ENCODE data around the gene MAP3K7. TPM values are rescaled to one million over a fixed set of nuclear protein-coding genes. Genes with fewer than 3 reads are reported as not detected.

MAP3K7 gene
- total RNA-seq, 4 donors from 2014 or later, result 18.4 to 44.9 (median 26.3) TPM

DNA sequence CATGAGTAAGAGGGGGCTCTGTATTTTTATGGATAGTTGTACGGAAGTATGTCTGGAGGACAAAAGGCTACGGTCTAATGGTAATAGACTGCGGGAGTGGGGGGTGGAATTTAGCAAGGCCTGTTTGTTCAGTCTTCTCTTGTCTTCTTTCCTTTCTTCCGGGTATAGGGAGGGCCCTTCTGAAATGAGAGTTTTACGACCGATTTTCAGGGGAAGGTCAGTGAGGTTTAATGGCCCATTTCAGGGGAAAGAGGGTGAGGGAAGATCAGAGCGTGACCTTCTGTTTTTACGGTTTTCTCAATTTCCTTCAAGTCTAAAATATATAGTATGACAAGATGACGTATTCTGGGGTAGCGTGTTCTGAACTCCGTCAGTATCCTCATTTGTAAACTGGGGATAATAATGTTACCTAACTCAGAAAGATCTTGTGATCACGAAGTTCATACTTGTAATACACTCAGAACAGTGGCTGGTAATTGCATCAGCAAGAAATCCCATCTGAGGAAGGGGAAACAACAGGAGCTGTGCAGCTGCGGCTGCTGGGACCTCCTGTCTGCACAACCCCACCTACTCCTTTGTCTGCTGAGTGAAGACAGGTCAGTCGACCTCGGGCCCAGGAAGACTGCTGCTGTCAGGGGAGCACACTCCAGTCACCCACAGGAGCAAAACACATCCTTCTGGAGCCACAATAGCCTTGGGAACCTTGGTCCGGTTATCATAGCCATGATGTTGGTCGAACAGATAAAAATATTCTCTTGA is 90.4 kb downstream of the MAP3K7 start:
- Histone ChIP-seq H3K27ac (no peak overlapping the region), H3K9me3 (no peaks in the 10 kb centered on the region), H3K36me3 (no peaks in the 10 kb centered on the region), H3K4me3 (no peak overlapping the region), H3K4me1 (no peaks in the 10 kb centered on the region), H3K27me3 (no peaks in the 10 kb centered on the region)
- WGBS, result 62% methylated on average over 17 of the region's 17 CpGs
- no peak for DNase-seq (ENCODE audit: low spot score in 2 of 2)
- TF ChIP-seq POLR2A (IDR thresholded peaks at IDR 0.05), result no peak
- TF ChIP-seq, protein P1, sequence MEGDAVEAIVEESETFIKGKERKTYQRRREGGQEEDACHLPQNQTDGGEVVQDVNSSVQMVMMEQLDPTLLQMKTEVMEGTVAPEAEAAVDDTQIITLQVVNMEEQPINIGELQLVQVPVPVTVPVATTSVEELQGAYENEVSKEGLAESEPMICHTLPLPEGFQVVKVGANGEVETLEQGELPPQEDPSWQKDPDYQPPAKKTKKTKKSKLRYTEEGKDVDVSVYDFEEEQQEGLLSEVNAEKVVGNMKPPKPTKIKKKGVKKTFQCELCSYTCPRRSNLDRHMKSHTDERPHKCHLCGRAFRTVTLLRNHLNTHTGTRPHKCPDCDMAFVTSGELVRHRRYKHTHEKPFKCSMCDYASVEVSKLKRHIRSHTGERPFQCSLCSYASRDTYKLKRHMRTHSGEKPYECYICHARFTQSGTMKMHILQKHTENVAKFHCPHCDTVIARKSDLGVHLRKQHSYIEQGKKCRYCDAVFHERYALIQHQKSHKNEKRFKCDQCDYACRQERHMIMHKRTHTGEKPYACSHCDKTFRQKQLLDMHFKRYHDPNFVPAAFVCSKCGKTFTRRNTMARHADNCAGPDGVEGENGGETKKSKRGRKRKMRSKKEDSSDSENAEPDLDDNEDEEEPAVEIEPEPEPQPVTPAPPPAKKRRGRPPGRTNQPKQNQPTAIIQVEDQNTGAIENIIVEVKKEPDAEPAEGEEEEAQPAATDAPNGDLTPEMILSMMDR (IDR thresholded peaks at IDR 0.05), result no peak
- no peak for TF ChIP-seq EP300 (IDR thresholded peaks at IDR 0.05)
- TF ChIP-seq POLR2AphosphoS5 (IDR thresholded peaks at IDR 0.05), result no peak

DNA sequence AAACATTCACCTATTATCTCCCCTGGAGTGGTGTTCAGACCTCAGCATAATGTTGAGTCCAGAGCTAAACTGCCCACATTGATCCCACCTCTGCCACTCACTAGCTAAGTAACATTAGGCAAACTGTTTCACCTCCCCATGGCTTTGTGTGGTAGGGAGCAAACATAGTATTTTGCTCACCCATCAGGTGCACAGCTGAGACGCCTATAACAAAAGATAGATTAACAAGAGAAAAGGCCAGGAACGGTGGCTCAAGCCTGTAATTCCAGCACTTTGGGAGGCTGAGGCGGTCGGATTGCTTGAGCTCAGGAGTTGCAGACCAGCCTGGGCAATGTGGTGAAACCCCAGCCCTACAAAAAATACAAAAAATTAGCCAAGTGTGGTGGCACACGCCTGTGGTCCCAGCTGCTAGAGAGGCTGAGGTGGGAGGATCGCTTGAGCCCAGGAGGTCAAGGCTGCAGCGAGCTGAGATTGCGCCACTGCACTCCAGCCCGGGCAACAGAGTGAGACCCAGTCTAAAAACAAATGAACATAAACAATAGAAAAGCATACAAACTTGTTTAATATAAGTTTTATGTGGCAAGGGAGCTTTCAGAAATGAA is 91.6 kb downstream of the MAP3K7 start:
- whole genome bisulfite sequencing, result 86% methylated on average over 9 of the region's 9 CpGs
- Histone ChIP-seq H3K4me1 (no peaks in the 10 kb centered on the region), H3K27me3 (no peaks in the 10 kb centered on the region), H3K9me3 (no peaks in the 10 kb centered on the region), H3K27ac (no peak overlapping the region), H3K36me3 (no peaks in the 10 kb centered on the region), H3K4me3 (no peak overlapping the region)
- no peak for DNase-seq (ENCODE audit: low spot score in 2 of 2)
- no peak for TF ChIP-seq POLR2AphosphoS5 (IDR thresholded peaks at IDR 0.05)
- TF ChIP-seq, protein P1 (IDR thresholded peaks at IDR 0.05), result no peak
- TF ChIP-seq EP300 (IDR thresholded peaks at IDR 0.05), result no peak
- no peak for TF ChIP-seq POLR2A (IDR thresholded peaks at IDR 0.05)

DNA sequence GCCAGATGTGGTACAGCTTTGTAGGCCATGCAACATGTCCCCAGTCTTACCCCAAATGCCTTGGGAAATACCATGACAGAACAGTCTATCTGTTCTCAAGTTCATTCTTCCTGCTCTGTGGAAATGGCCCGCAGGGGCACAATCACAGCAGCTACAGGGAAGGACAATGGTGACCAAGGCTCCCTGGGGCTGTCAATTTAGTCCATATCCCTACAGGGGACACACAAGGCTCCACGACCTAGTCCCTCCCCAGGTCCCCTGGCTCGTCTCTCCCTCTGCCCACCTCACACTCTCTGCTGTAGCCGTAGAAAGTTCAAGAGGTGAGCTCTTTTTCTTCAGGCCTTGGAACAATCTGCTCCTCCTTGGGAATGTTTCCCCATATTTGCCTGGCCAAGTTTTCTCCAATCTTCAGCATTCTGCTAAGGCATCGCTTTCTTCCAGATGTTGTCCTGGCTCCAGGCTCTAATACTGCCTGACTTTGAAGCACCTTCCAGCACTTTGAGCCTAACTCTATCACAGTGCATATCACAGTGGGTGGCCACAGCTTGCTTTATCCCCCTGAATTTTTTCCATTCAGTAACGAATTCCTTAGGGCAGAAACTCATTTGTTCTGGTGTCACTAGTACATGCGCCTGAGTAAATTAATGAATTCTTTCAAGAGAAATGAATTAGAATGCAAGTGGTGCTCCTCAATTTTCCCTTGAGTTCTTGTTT is 92.6 kb downstream of the MAP3K7 start:
- Histone ChIP-seq H3K4me1 (no peaks in the 10 kb centered on the region), H3K27ac (no peak overlapping the region), H3K4me3 (no peak overlapping the region), H3K36me3 (no peaks in the 10 kb centered on the region), H3K27me3 (no peaks in the 10 kb centered on the region), H3K9me3 (no peaks in the 10 kb centered on the region)
- TF ChIP-seq, protein P1 (IDR thresholded peaks at IDR 0.05), result no peak
- no peak for TF ChIP-seq POLR2AphosphoS5 (IDR thresholded peaks at IDR 0.05)
- TF ChIP-seq EP300 (IDR thresholded peaks at IDR 0.05), result no peak
- no peak for TF ChIP-seq POLR2A (IDR thresholded peaks at IDR 0.05)
- 65% methylated on average over 7 of the region's 7 CpGs for WGBS
- no peak for DNase-seq (ENCODE audit: low spot score in 2 of 2)

DNA sequence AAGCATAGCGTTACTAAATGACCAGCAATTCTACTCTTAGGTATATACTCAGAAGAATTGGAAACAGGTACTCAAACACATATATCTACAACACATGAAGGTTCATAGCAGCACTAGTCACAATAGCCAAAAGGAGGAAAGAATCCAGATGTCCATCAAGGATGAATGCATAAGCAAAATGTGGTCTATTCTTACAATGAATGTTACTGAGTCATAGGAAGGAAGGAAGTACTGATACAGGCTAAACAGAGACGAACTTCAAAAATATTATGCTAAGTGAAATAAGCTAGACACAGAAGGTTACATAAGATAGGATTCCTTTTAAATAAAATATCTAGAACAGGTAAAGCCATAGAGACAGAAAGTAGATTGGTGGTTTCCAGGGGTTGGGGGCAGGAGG is 93.5 kb downstream of the MAP3K7 start:
- H3K9me3 ChIP-seq, result no peaks in the 10 kb centered on the region
- no peak for TF ChIP-seq POLR2A (IDR thresholded peaks at IDR 0.05)
- TF ChIP-seq, protein P1 (IDR thresholded peaks at IDR 0.05), result no peak
- TF ChIP-seq POLR2AphosphoS5 (IDR thresholded peaks at IDR 0.05), result no peak
- no peak for TF ChIP-seq EP300 (IDR thresholded peaks at IDR 0.05)
- DNase-seq (ENCODE audit: low spot score in 2 of 2), result no peak
- 70% methylated on average over 2 of the region's 2 CpGs for WGBS
- no peaks in the 10 kb centered on the region for H3K36me3 ChIP-seq
- no peak overlapping the region for H3K27ac ChIP-seq
- no peaks in the 10 kb centered on the region for H3K4me1 ChIP-seq
- H3K4me3 ChIP-seq, result no peak overlapping the region
- H3K27me3 ChIP-seq, result no peaks in the 10 kb centered on the region

DNA sequence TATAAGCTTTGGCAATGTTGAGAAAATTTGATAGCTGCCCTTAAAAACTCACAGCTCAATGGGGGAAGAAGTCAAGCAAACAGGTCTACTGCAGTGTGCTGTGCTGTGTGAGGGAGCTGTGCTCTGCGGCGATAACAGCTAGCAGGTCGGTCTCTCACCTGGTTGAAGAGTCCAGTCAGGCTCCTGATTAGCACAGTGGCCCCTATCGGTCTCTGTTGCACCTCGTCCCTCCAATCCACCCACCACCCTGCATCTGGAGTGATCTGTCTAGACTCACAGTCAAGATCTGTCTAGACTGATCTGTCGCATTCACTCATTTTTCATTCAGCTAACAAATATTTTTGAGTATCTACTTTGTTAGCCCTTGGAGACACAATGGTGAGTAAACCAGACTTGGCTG is 94.1 kb downstream of the MAP3K7 start:
- Histone ChIP-seq H3K9me3 (no peaks in the 10 kb centered on the region), H3K36me3 (no peaks in the 10 kb centered on the region), H3K4me1 (no peaks in the 10 kb centered on the region), H3K27ac (no peak overlapping the region), H3K4me3 (no peak overlapping the region), H3K27me3 (no peaks in the 10 kb centered on the region)
- DNase-seq (ENCODE audit: low spot score in 2 of 2), result no peak
- WGBS, result 94% methylated on average over 6 of the region's 6 CpGs
- TF ChIP-seq POLR2A (IDR thresholded peaks at IDR 0.05) (no peak), EP300 (IDR thresholded peaks at IDR 0.05) (no peak), POLR2AphosphoS5 (IDR thresholded peaks at IDR 0.05) (no peak)
- TF ChIP-seq, protein P1 (IDR thresholded peaks at IDR 0.05), result no peak

Measured in suprapubic skin (tissue), 4 donors.